Chondrocyte (in vitro differentiated cells): ENCODE measurements around the gene SLC26A8. TPM values are rescaled to one million over a fixed set of nuclear protein-coding genes. Genes with fewer than 3 reads are reported as not detected.

ENCODE experiments used
- DNase-seq: peaks from one replicate; pipeline ENCODE4 v3.0.0; 2021; ENCODE audit warnings: mixed read lengths, low spot score
- H3K27ac Mint-ChIP-seq: one replicate; pipeline ENCODE4 v1.8.0; 2021; ENCODE audit warnings: mild to moderate bottlenecking, moderate library complexity, mixed read lengths; ENCODE audit not compliant: unreplicated experiment
- H3K27me3 Mint-ChIP-seq: 2 replicates; pipeline ENCODE4 v1.8.0; 2021; ENCODE audit warnings: low read depth, mixed read lengths
- H3K36me3 Mint-ChIP-seq: 2 replicates; pipeline ENCODE4 v1.8.0; 2021; ENCODE audit warnings: low read depth, mixed read lengths
- H3K4me1 Mint-ChIP-seq: 2 replicates; pipeline ENCODE4 v1.8.0; 2021; ENCODE audit warnings: low read depth, mild to moderate bottlenecking, mixed read lengths
- H3K4me3 Mint-ChIP-seq: one replicate; pipeline ENCODE4 v1.8.0; 2021; ENCODE audit warnings: mild to moderate bottlenecking, moderate library complexity, mixed read lengths; ENCODE audit not compliant: unreplicated experiment
- H3K9me3 Mint-ChIP-seq: 2 replicates; pipeline ENCODE4 v1.8.0; 2021; ENCODE audit warnings: low read depth, mixed read lengths
- total RNA-seq: library from RNA; stranded (reverse); gene quantifications from 3 replicates; pipeline ENCODE4 v1.2.1, GENCODE V29; 2021
- TF ChIP-seq, protein P1 (sequence below): fragments of 200-600 bp; sonication (generic); IDR thresholded peaks from 2 replicates; pipeline ENCODE4 v1.5.0; 2021; ENCODE audit warnings: antibody characterized with exemption, mild to moderate bottlenecking, moderate library complexity

The SLC26A8 gene
- total RNA-seq, 1 donor from 2014 or later, result 0.15 TPM

GRCh38 chr6:35962779-35963560 is 61.5 kb downstream of the SLC26A8 start:
- no peak overlapping the region for H3K4me3 Mint-ChIP-seq
- no peak overlapping the region for H3K27ac Mint-ChIP-seq
- no peaks in the 10 kb centered on the region for H3K36me3 Mint-ChIP-seq
- no peaks in the 10 kb centered on the region for H3K4me1 Mint-ChIP-seq
- no peaks in the 10 kb centered on the region for H3K9me3 Mint-ChIP-seq
- no peak for DNase-seq
- TF ChIP-seq, protein P1, sequence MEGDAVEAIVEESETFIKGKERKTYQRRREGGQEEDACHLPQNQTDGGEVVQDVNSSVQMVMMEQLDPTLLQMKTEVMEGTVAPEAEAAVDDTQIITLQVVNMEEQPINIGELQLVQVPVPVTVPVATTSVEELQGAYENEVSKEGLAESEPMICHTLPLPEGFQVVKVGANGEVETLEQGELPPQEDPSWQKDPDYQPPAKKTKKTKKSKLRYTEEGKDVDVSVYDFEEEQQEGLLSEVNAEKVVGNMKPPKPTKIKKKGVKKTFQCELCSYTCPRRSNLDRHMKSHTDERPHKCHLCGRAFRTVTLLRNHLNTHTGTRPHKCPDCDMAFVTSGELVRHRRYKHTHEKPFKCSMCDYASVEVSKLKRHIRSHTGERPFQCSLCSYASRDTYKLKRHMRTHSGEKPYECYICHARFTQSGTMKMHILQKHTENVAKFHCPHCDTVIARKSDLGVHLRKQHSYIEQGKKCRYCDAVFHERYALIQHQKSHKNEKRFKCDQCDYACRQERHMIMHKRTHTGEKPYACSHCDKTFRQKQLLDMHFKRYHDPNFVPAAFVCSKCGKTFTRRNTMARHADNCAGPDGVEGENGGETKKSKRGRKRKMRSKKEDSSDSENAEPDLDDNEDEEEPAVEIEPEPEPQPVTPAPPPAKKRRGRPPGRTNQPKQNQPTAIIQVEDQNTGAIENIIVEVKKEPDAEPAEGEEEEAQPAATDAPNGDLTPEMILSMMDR, result no peak
- peaks cover 31% of the 10 kb centered on the region for H3K27me3 Mint-ChIP-seq

GRCh38 chr6:35960187-35960586 is 64.3 kb downstream of the SLC26A8 start:
- no peaks in the 10 kb centered on the region for H3K4me1 Mint-ChIP-seq
- no peaks in the 10 kb centered on the region for H3K36me3 Mint-ChIP-seq
- H3K27ac Mint-ChIP-seq, result no peak overlapping the region
- no peak for DNase-seq
- H3K4me3 Mint-ChIP-seq, result no peak overlapping the region
- TF ChIP-seq, protein P1, result no peak
- H3K9me3 Mint-ChIP-seq, result no peaks in the 10 kb centered on the region
- H3K27me3 Mint-ChIP-seq, result peaks cover 30% of the 10 kb centered on the region

DNA sequence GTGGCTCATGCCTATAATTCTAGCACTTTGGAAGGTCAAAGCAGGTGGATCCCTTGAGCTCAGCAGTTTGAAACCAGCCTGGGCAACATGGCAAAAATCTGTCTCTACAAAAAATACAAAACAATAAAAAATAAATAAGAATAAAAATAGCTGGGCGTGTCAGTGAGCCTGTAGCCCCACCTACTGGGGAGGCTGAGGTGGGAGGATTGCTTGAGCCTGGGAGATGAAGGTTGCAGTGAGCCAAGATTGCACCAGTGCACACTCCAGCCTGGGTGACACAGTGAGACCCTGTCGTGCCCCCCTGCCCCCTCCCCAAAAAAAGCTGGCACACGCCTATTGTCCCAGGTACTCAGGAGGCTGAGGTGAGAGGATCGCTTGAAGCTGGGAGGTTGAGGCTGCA is 68.5 kb downstream of the SLC26A8 start:
- H3K36me3 Mint-ChIP-seq, result no peaks in the 10 kb centered on the region
- TF ChIP-seq, protein P1, result peak; percentile 64
- H3K27ac Mint-ChIP-seq, result no peak overlapping the region
- H3K4me3 Mint-ChIP-seq, result no peak overlapping the region
- peaks cover 23% of the 10 kb centered on the region for H3K27me3 Mint-ChIP-seq
- DNase-seq, result no peak
- H3K4me1 Mint-ChIP-seq, result no peaks in the 10 kb centered on the region
- no peaks in the 10 kb centered on the region for H3K9me3 Mint-ChIP-seq

DNA sequence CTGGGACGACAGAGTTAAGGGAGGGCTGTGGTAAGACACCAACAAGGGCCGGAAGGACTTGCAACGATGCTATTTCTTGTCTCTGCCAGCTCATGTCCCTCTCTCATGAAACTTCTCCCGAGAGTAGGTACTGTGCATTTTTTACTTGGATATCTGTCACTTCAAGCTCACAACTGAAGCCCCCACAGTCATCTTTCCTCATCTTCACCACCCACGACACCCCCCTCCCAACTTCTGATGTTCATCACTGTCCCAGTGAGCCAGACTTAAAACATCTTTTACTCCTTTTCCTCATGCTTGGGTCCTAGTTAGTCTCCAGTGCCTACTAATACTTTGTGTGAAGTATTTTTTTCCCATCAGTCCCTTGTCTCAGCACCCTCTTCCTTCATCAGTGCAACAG is 68.9 kb downstream of the SLC26A8 start:
- TF ChIP-seq, protein P1, result no peak
- Mint-ChIP-seq H3K4me3 (no peak overlapping the region), H3K27me3 (peaks cover 19% of the 10 kb centered on the region), H3K9me3 (no peaks in the 10 kb centered on the region), H3K27ac (no peak overlapping the region), H3K36me3 (no peaks in the 10 kb centered on the region), H3K4me1 (no peaks in the 10 kb centered on the region)
- no peak for DNase-seq

- H3K9me3 Mint-ChIP-seq, result no peaks in the 10 kb centered on the region
- no peak overlapping the region for H3K4me3 Mint-ChIP-seq
- no peaks in the 10 kb centered on the region for H3K4me1 Mint-ChIP-seq
- no peak overlapping the region for H3K27ac Mint-ChIP-seq
- no peak for DNase-seq
- H3K36me3 Mint-ChIP-seq, result no peaks in the 10 kb centered on the region
- TF ChIP-seq, protein P1, result no peak
- peaks cover 17% of the 10 kb centered on the region for H3K27me3 Mint-ChIP-seq
Measured at GRCh38 chr6:35955071-35955470, 69.4 kb downstream of the SLC26A8 start.
